Colonic mucosa (tissue), 4 donors: ENCODE results near the gene GNAZ. TPM values are rescaled to one million over a fixed set of nuclear protein-coding genes. Genes with fewer than 3 reads are reported as not detected.

Source experiments
- DNase-seq: peaks from one replicate; pipeline ENCODE4 v3.0.0-alpha.2; 2020
- H3K27ac ChIP-seq: fragments of 200-600 bp; one replicate; pipeline ENCODE4 v1.8.0; 2021
- H3K27me3 ChIP-seq: fragments of 200-600 bp; one replicate; pipeline ENCODE4 v1.8.0; 2021
- H3K36me3 ChIP-seq: fragments of 200-600 bp; one replicate; pipeline ENCODE4 v1.8.0; 2021
- H3K4me1 ChIP-seq: fragments of 200-600 bp; one replicate; pipeline ENCODE4 v1.8.0; 2021; ENCODE audit warnings: mild to moderate bottlenecking
- H3K4me3 ChIP-seq: fragments of 200-600 bp; one replicate; pipeline ENCODE4 v1.8.0; 2021
- H3K9ac ChIP-seq, 2 donors: one replicate each; pipeline ENCODE4 v1.7.0; 2013; ENCODE audit warnings: control low read depth in 2 of 2, low read depth in 2 of 2, low read length in 2 of 2
- H3K9me3 ChIP-seq: fragments of 200-600 bp; one replicate; pipeline ENCODE4 v1.8.0; 2021
- intact Hi-C: fragments of 100-400 bp; cut with DNase I; formaldehyde crosslinking; loops from one replicate; pipeline ENCODE4 v1.14.1; 2022
- total RNA-seq, 2 donors: library from RNA; stranded (reverse); fragmentation: NEBNext Ultra II Directional in 1 of 2; extraction: Animal tissue kit (Norgen Biotek cat#: 25700) in 1 of 2; gene quantifications; one replicate each; pipeline ENCODE4 v1.2.1, GENCODE V29; 2021
- TF ChIP-seq, protein P1 (sequence below): fragments of 200-600 bp; IDR thresholded peaks from one replicate; pipeline ENCODE4 v1.8.0; 2022; ENCODE audit warnings: antibody characterized with exemption, mild to moderate bottlenecking
- donor health status: healthy.
- donor health status: DM: no; HTN: no; CAD: no.
- donor health status: DM: no; HTN: no; CAD: no.

The GNAZ gene
- total RNA-seq, 2 donors from 2014 or later: 1.2 to 2.5 TPM

DNA sequence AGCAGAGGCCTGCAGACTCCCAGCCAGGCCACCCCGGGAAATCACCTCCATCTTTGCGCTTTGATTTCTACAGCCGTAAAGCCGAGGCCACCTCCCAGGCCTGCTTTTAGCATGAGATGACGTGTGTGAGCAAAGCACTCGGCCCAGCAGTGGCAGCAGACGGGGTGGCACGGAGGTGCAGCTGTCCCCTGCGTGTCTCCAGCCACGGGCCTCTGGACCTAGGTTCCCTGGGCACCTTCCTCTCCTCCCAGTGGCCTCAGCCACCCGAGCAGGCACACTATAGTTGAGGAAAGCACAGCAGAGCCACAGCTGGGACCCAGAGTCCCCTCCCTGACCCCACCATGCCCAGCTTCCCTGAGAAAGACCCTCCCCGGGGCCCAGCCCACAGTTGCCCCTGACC is 15.9 kb downstream of the GNAZ start:
- Histone ChIP-seq H3K27ac (no peak overlapping the region), H3K4me1 (no peaks in the 10 kb centered on the region), H3K9me3 (no peaks in the 10 kb centered on the region), H3K27me3 (no peaks in the 10 kb centered on the region), H3K4me3 (no peak overlapping the region), H3K36me3 (no peaks in the 10 kb centered on the region), H3K9ac (no peak overlapping the region)
- DNase-seq: no peak
- intact Hi-C loops: no loop called here
- TF ChIP-seq, protein P1, sequence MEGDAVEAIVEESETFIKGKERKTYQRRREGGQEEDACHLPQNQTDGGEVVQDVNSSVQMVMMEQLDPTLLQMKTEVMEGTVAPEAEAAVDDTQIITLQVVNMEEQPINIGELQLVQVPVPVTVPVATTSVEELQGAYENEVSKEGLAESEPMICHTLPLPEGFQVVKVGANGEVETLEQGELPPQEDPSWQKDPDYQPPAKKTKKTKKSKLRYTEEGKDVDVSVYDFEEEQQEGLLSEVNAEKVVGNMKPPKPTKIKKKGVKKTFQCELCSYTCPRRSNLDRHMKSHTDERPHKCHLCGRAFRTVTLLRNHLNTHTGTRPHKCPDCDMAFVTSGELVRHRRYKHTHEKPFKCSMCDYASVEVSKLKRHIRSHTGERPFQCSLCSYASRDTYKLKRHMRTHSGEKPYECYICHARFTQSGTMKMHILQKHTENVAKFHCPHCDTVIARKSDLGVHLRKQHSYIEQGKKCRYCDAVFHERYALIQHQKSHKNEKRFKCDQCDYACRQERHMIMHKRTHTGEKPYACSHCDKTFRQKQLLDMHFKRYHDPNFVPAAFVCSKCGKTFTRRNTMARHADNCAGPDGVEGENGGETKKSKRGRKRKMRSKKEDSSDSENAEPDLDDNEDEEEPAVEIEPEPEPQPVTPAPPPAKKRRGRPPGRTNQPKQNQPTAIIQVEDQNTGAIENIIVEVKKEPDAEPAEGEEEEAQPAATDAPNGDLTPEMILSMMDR: no peak

DNA sequence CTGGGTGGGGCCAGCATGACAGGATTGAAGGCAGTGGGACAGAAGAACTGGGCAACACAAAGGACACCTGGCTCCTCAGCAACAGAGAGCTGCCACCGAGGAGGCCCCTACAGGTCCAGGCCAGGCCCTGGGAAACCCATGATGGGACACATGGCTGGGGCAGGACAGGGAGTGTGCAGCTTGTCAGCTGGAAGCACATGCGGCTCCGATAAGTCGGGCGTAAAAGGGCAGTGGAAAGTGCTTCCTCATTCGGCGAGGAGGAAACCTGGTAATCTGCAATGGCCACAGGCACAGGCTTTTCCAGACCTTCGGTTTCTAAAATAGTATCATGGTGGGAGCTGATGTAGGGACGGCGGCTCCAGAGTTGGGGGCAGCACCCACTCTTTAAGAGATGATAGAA is 16.5 kb downstream of the GNAZ start:
- Histone ChIP-seq H3K9ac (no peak overlapping the region), H3K36me3 (no peaks in the 10 kb centered on the region), H3K9me3 (no peaks in the 10 kb centered on the region), H3K27me3 (no peaks in the 10 kb centered on the region), H3K4me3 (no peak overlapping the region), H3K27ac (no peak overlapping the region), H3K4me1 (no peaks in the 10 kb centered on the region)
- TF ChIP-seq, protein P1: no peak
- intact Hi-C loops: no loop called here
- DNase-seq: no peak

DNA sequence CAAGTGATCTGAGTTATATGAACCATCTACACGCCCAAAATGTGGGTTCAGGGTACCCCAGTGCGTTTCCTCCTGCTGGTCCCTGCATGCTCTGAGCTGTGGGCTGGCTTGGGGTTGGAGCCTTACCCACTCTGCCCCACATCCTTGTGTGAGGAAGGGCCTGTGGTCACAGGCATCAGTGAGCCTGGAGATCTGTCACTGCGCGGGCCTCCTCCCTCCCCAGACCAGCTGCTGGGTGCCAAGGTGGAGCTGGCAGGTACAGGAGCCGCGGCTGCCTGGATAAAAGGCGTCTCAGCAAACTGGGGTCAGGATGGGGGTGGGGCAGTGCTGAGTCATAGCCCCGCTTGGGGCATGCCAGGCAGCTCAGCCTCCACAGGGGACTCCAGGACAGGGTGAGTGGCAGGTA is 17.9 kb downstream of the GNAZ start:
- no peaks in the 10 kb centered on the region for H3K27me3 ChIP-seq
- TF ChIP-seq, protein P1: no peak
- no peak overlapping the region for H3K27ac ChIP-seq
- H3K36me3 ChIP-seq: no peaks in the 10 kb centered on the region
- intact Hi-C loops: no loop called here
- no peak for DNase-seq
- H3K9ac ChIP-seq: no peak overlapping the region
- no peak overlapping the region for H3K4me3 ChIP-seq
- no peaks in the 10 kb centered on the region for H3K4me1 ChIP-seq
- no peaks in the 10 kb centered on the region for H3K9me3 ChIP-seq

- no peak overlapping the region for H3K4me3 ChIP-seq
- H3K4me1 ChIP-seq: no peaks in the 10 kb centered on the region
- H3K27ac ChIP-seq: no peak overlapping the region
- H3K27me3 ChIP-seq: no peaks in the 10 kb centered on the region
- TF ChIP-seq, protein P1: no peak
- no peaks in the 10 kb centered on the region for H3K36me3 ChIP-seq
- no peaks in the 10 kb centered on the region for H3K9me3 ChIP-seq
- intact Hi-C loops: no loop called here
- DNase-seq: no peak
- no peak overlapping the region for H3K9ac ChIP-seq
Measured at GRCh38 chr22:23089010-23089409, 18.7 kb downstream of the GNAZ start.

DNA sequence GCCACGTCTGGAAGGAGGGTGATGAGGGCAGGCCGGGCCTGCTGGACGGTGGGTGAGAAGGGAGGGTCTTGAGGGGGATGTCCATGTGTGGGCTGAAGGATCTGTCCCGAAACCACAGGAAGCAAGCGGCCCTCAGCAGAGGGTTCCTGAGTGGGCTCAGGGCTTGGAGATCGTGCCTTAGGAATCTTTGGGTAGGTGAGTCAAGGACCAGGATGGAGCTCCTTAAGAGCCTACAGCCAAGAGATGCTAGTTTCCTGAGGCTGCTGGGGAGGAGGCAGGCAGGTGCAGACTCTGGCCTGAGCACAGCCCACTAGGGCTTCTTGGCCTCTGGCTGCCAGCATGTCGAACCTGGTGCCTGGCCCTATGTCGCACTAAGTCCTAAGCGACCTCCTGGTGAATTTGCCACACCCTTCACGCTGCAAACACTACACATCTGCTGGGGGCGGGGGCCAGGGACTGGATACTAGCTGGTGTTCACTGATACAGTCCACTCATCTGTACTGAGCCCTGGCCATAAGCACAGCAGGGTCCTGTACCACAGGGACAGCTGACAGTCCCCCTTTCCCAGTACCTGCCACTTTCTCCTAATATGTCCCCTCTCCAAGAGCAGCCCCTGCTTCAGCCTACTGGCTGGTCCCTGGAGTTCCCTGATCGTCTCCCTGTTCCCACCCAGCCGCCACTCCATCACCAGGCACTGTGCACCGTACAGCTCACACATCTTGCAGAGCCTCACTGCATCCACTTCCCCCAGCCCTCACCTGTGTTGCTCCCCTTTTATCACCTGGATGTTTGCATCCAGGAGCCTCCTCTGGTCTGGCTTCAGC is 19.5 kb downstream of the GNAZ start:
- H3K27ac ChIP-seq: no peak overlapping the region

More for the DNA sequence above, 19.5 kb downstream of the GNAZ start:
- intact Hi-C loops: no loop called here
- no peaks in the 10 kb centered on the region for H3K4me1 ChIP-seq
- no peaks in the 10 kb centered on the region for H3K27me3 ChIP-seq
- H3K4me3 ChIP-seq: no peak overlapping the region
- no peak for DNase-seq
- H3K36me3 ChIP-seq: no peaks in the 10 kb centered on the region
- TF ChIP-seq, protein P1: no peak
- H3K9ac ChIP-seq: no peak overlapping the region
- H3K9me3 ChIP-seq: no peaks in the 10 kb centered on the region
